ENCODE results near the gene SLC9A9.

DNA sequence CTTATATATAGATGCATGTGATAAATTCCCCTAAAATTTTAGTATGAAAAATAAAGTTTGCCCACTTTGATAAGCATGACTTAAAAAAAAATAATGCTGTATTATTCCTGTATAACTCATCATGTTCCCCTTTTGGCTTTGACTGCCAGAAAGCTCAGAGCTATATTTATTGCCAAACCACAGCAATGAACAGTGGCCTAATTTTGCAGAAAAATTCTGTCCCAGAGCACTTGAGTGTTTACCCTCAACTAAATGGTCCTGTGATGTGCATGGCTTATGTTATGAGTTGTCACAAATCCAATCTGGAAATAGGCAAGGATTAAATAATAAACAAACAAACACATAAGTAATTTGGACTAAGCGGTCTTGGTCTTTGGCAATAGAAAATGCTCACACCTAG, 276.7 kb downstream of the SLC9A9 start:
- TF ChIP-seq POLR2AphosphoS5 (IDR thresholded peaks at IDR 0.05) (no peak), CTCF (IDR thresholded peaks at IDR 0.05) (no peak), EP300 (IDR thresholded peaks at IDR 0.05) (no peak), POLR2A (IDR thresholded peaks at IDR 0.05) (no peak)

Measured in gastroesophageal sphincter (tissue), 3 donors.